HepG2 (cell line): ENCODE measurements around the gene GPR107. TPM values are rescaled to one million over a fixed set of nuclear protein-coding genes. Genes with fewer than 3 reads are reported as not detected.

Experiments used
- CBFB ChIP-seq: sonication (generic); formaldehyde crosslinking; IDR thresholded peaks from 2 replicates; pipeline ENCODE4 v1.4.0; 2020; ENCODE audit warnings: missing genetic modification reagents
- CHCHD3 ChIP-seq: sonication (generic); formaldehyde crosslinking; IDR thresholded peaks from 2 replicates; pipeline ENCODE4 v1.8.0; 2022; ENCODE audit warnings: mild to moderate bottlenecking, missing genetic modification reagents, moderate library complexity
- IKZF1 ChIP-seq: fragments of 450-650 bp; IDR thresholded peaks from 2 replicates; pipeline ENCODE4 v1.7.1; 2016
- NCOA2 ChIP-seq: sonication (generic); formaldehyde crosslinking; IDR thresholded peaks from 2 replicates; pipeline ENCODE4 v1.8.0; 2022; ENCODE audit warnings: inconsistent platforms
- NKX3-1 ChIP-seq: sonication (generic); formaldehyde crosslinking; IDR thresholded peaks from 2 replicates; pipeline ENCODE4 v1.5.0; 2020; ENCODE audit warnings: missing genetic modification reagents
- PHF8 ChIP-seq: sonication (generic); formaldehyde crosslinking; IDR thresholded peaks from 2 replicates; pipeline ENCODE4 v1.5.0; 2020; ENCODE audit warnings: missing genetic modification reagents
- RAD51 ChIP-seq: fragments of 450-650 bp; IDR thresholded peaks from 2 replicates; pipeline ENCODE4 v1.6.1; 2016; ENCODE audit warnings: borderline replicate concordance
- SKIL ChIP-seq: sonication (generic); formaldehyde crosslinking; IDR thresholded peaks from 2 replicates; pipeline ENCODE4 v1.8.0; 2022; ENCODE audit warnings: missing genetic modification reagents, mild to moderate bottlenecking, moderate library complexity, borderline replicate concordance
- SNAPC2 ChIP-seq: sonication (generic); formaldehyde crosslinking; IDR thresholded peaks from 2 replicates; pipeline ENCODE4 v1.8.1; 2022; ENCODE audit warnings: mild to moderate bottlenecking, missing genetic modification reagents
- SNRNP70 ChIP-seq: fragments of 200-400 bp; formaldehyde crosslinking; IDR thresholded peaks from 2 replicates; pipeline ENCODE4 v1.6.1; 2017; ENCODE audit warnings: mild to moderate bottlenecking, low read depth, low read length, moderate library complexity
- TEAD2 ChIP-seq: sonication (generic); formaldehyde crosslinking; IDR thresholded peaks from 2 replicates; pipeline ENCODE4 v1.9.0; 2021; ENCODE audit warnings: missing genetic modification reagents
- WIZ ChIP-seq: sonication (generic); formaldehyde crosslinking; IDR thresholded peaks from 2 replicates; pipeline ENCODE4 v1.5.1; 2020; ENCODE audit warnings: mild to moderate bottlenecking, missing genetic modification reagents
- ZBTB10 ChIP-seq: sonication (generic); formaldehyde crosslinking; IDR thresholded peaks from 2 replicates; pipeline ENCODE4 v1.4.0; 2020; ENCODE audit warnings: missing genetic modification reagents, borderline replicate concordance
- ZBTB14 ChIP-seq: sonication (generic); formaldehyde crosslinking; IDR thresholded peaks from 2 replicates; pipeline ENCODE4 v1.4.0; 2020; ENCODE audit warnings: missing genetic modification reagents
- ZC3H13 ChIP-seq: sonication (generic); formaldehyde crosslinking; IDR thresholded peaks from 2 replicates; pipeline ENCODE4 v1.8.1; 2023; ENCODE audit warnings: mild to moderate bottlenecking, missing genetic modification reagents, moderate library complexity
- ZNF256 ChIP-seq: sonication (generic); formaldehyde crosslinking; conservative IDR thresholded peaks from 2 replicates; pipeline ENCODE4 v1.4.0; 2020; ENCODE audit warnings: missing genetic modification reagents
- ZNF30 ChIP-seq: sonication (generic); formaldehyde crosslinking; IDR thresholded peaks from 2 replicates; pipeline ENCODE4 v1.5.0; 2020; ENCODE audit warnings: mild to moderate bottlenecking, missing genetic modification reagents
- ZNF335 ChIP-seq: sonication (generic); formaldehyde crosslinking; IDR thresholded peaks from 2 replicates; pipeline ENCODE4 v1.4.0; 2020; ENCODE audit warnings: missing genetic modification reagents
- ZNF552 ChIP-seq: sonication (generic); formaldehyde crosslinking; IDR thresholded peaks from 2 replicates; pipeline ENCODE4 v1.9.0; 2022; ENCODE audit warnings: missing genetic modification reagents, mild to moderate bottlenecking, borderline replicate concordance
- ZNF576 ChIP-seq: sonication (generic); formaldehyde crosslinking; IDR thresholded peaks from 2 replicates; pipeline ENCODE4 v1.4.0; 2020; ENCODE audit warnings: mild to moderate bottlenecking, missing genetic modification reagents
- ZNF580 ChIP-seq: IDR thresholded peaks from 2 replicates; pipeline ENCODE4 v1.6.1; 2016; ENCODE audit warnings: low read depth, borderline replicate concordance
- ZNF678 ChIP-seq: sonication (generic); formaldehyde crosslinking; IDR thresholded peaks from 2 replicates; pipeline ENCODE4 v1.4.0; 2020; ENCODE audit warnings: mild to moderate bottlenecking, missing genetic modification reagents
- ZNF724P ChIP-seq: sonication (generic); formaldehyde crosslinking; IDR thresholded peaks from 2 replicates; pipeline ENCODE4 v1.8.0; 2022; ENCODE audit warnings: missing genetic modification reagents, borderline replicate concordance
- polyA plus RNA-seq, 8 experiments: library from polyadenylated mRNA; depleted of rRNA in 3 of 8; stranded (reverse) in 7 of 8; unstranded in 1 of 8; fragments of >200 nt; fragmentation: Illumina TruSeq in 4 of 8; extraction: Trizol in 4 of 8; gene quantifications; 2 replicates each; pipeline versions ENCODE4 v1.2.1 to v1.2.3, GENCODE V29; 2011 to 2016; ENCODE audit warnings: low read depth in 4 of 8, missing spikeins in 1 of 8, mixed read lengths in 1 of 8; ENCODE audit not compliant: insufficient read depth in 1 of 8
- total RNA-seq, 5 experiments: library from RNA; depleted of rRNA; stranded (reverse); fragments of >200 nt; fragmentation: Illumina TruSeq; extraction: Trizol; gene quantifications; 2 replicates each; pipeline ENCODE4 v1.2.3, GENCODE V29; 2016; ENCODE audit warnings: low read depth in 1 of 5

Gene GPR107
- total and polyA plus RNA-seq, 2 of the 13 experiments (the other 11 are each of a cell fraction or from before 2014, with no cell fraction given): 22.5 to 24.4 TPM

- TF ChIP-seq SNRNP70: no peak
- TF ChIP-seq SNAPC2 (CRISPR knock-in tag): 0 out of 2 replicates have a peak, but pooled peaks have one; percentile 14
- no peak for TF ChIP-seq NCOA2 (CRISPR knock-in tag)
- no peak for TF ChIP-seq ZBTB14
- 0 out of 2 replicates have a peak, but pooled peaks have one; percentile 36 for TF ChIP-seq ZBTB10 (CRISPR knock-in tag)
- peak; percentile 46; the same call in 1 of the 2 replicates for TF ChIP-seq PHF8 (CRISPR knock-in tag)
- TF ChIP-seq ZNF335 (CRISPR knock-in tag): no peak
- no peak for TF ChIP-seq RAD51
- TF ChIP-seq TEAD2: no peak
- 0 out of 2 replicates have a peak, but pooled peaks have one; percentile 23 for TF ChIP-seq WIZ (CRISPR knock-in tag)
- 0 out of 2 replicates have a peak, but pooled peaks have one; percentile 55 for TF ChIP-seq ZNF678
- TF ChIP-seq ZNF256: no peak; the same call in none of the 2 replicates
- TF ChIP-seq CHCHD3 (CRISPR knock-in tag): no peak
- TF ChIP-seq ZNF552 (CRISPR knock-in tag): 0 out of 2 replicates have a peak, but pooled peaks have one; percentile 22
- no peak for TF ChIP-seq NKX3-1
- no peak for TF ChIP-seq IKZF1
- no peak for TF ChIP-seq SKIL (CRISPR knock-in tag)
- no peak for TF ChIP-seq ZNF576 (CRISPR knock-in tag)
- TF ChIP-seq ZNF580 (CRISPR knock-in tag): 0 out of 2 replicates have a peak, but pooled peaks have one; percentile 24
- TF ChIP-seq CBFB (CRISPR knock-in tag): no peak; the same call in 1 of the 2 replicates
- 0 out of 2 replicates have a peak, but pooled peaks have one; percentile 36 for TF ChIP-seq ZC3H13 (CRISPR knock-in tag)
- TF ChIP-seq ZNF30 (CRISPR knock-in tag): no peak
- peak; percentile 74; the same call in 1 of the 2 replicates for TF ChIP-seq ZNF724P (CRISPR knock-in tag)
These were observed 9.8 kb upstream of the GPR107 start (continued) for GRCh38 chr9:130043654-130044623.
